KOPT-K1 (cell line): ENCODE results near the gene CXCL13.
"Not testable (repeated sequence)": the region's sequence is repeated elsewhere in the genome, so short reads cannot be mapped to it uniquely, and the experiment has no call there.

Experiments
- H3K27ac ChIP-seq: fragments of 200-600 bp; sonication (generic); 2 replicates; pipeline ENCODE4 v1.5.1; 2016; ENCODE audit warnings: antibody characterized with exemption, mild to moderate bottlenecking, low read depth, low read length; ENCODE audit not compliant: poor library complexity, severe bottlenecking
- H3K36me3 ChIP-seq: fragments of 200-600 bp; sonication (generic); 2 replicates; pipeline ENCODE4 v1.5.1; 2017; ENCODE audit warnings: antibody characterized with exemption, mild to moderate bottlenecking, low read length, moderate library complexity; ENCODE audit not compliant: insufficient read depth
- H3K9me3 ChIP-seq: fragments of 200-600 bp; sonication (generic); 2 replicates; pipeline ENCODE4 v1.5.1; 2017; ENCODE audit warnings: antibody characterized with exemption, low read length, mild to moderate bottlenecking; ENCODE audit not compliant: insufficient read depth, poor library complexity, severe bottlenecking

CXCL13 gene

DNA sequence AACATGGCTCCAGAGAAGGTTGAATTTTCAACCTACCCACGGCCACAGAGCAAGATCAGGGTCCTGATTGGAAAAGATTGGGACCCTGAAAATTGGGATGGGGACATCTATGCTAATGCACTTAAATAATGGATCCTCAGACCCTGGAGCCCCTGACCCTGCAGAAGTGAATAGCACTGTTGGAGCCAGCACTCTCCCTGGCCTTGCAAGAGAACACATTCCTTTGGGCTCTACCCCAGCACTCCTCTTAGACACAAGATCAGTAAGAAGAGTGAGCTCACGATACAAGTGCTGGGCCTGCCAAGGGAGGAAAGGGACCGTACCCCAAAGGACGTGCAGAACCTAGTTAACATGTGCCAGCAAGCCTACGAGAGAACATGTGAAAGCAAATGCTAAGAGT lies 19.9 kb downstream of the CXCL13 start:
- no peaks in the 10 kb centered on the region for H3K36me3 ChIP-seq
- H3K9me3 ChIP-seq = no peaks in the 10 kb centered on the region
- H3K27ac ChIP-seq = no peak overlapping the region

DNA sequence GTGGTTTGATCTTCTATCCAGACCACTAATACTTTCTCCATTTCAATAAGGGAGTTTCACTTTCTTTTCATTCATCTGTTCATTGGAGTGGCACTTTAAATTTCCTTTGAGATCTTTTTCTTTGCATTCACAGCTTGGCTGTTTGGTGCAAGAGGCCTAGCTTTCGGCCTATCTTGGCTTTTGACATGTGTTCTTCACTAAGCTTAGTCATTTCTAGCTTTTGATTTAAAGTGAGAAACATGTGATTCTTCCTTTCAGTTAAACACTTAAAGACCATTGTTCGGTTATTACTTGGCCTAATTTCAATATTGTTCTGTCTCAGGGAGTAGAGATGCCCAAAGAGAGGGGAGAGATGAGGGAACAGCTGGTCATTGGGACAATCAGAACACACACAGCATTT lies 24.3 kb downstream of the CXCL13 start:
- no peaks in the 10 kb centered on the region for H3K36me3 ChIP-seq
- H3K9me3 ChIP-seq = no peaks in the 10 kb centered on the region
- H3K27ac ChIP-seq = no peak overlapping the region

DNA sequence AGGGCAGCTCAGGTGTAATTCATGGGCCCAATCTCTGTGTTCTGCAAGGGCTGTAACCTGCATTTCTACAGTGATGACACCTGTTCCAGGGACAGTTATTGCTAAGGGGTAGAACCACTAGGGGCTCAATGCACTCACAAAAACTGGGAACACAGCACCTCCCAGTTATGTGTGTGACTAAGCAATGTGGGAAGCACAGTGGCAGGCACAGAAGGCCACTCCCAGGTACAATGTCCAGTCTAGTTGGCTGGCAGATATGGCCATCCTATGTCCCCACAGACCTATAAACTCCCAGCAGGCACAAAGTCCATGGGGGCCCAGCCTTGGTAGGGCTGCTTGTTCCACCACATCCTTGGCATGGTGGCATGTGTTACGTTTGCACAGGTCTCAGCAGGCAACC lies 25.7 kb downstream of the CXCL13 start:
- no peaks in the 10 kb centered on the region for H3K36me3 ChIP-seq
- H3K9me3 ChIP-seq = no peaks in the 10 kb centered on the region
- no peak overlapping the region for H3K27ac ChIP-seq

DNA sequence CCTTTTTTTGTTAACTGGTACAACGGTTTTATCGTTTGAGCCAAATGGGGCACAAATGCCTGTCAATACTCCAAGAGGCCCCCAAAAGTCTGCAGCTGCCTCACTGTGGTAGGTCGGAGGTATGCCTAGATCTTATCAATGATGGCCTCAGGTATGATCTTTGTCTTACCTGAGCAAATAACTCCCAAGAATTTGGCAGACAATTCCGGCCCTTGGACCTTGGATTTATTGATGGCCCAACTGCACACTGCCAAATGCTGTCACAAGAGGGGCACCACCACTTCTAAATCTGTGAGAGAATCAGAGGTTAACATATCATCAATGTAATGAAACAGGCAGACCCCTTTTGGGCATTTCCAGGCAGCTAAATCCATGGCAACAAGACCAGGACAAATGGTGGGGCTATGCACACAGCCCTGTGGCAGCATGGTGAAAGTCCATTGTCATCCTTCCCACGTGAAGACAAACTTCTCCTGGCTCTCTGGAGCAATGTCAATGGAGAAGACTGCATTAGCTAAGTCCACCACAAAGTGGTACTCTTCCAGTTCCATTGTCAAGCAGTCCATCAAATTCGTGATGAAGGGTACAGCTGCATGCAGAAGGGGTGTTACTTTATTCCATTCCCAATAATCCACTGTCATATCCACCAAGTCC lies 28.6 kb downstream of the CXCL13 start:
- Histone ChIP-seq H3K27ac (no peak overlapping the region), H3K9me3 (peaks cover 11% of the 10 kb centered on the region), H3K36me3 (no peaks in the 10 kb centered on the region)

DNA sequence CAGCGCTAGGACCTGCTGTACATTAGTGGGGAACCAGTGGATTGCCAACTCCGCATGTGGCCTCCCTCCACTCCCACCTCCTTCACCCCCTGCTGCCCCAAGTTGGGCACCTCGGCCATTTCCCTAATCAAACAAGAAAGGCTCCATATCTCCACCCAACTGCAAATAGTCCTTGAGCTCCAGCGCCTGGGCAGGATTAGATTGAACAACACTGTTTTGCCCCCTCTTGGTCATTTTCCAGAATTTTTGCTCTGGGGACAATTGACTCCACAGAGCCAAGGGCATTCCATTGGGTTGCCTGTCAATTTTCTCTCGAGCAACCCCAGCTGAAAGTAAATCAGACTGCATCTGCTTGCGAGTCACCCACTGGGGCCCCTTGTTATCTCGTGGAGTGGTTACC lies 29.6 kb downstream of the CXCL13 start:
- Histone ChIP-seq H3K9me3 (peaks cover 11% of the 10 kb centered on the region), H3K27ac (no peak overlapping the region), H3K36me3 (no peaks in the 10 kb centered on the region)

DNA sequence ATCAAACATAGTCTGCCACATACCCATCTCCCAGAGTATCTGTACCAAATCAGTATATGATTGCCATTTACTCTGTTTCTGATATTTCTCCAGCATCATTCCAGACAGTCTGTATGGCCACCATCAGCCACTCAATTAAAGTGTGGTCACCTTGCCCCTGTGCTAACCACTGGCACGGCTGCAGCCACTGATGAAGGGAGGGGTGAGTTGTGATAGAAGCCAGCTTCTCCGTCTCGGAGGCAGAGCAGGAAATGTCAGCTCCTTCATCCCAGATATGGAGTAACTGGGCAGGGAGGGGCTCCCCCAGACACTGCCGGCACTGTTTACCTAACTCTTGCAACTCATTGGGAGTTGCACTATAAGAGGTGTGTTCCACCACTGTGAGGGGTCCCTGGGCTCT lies 30.3 kb downstream of the CXCL13 start:
- no peak overlapping the region for H3K27ac ChIP-seq
- H3K9me3 ChIP-seq = peaks cover 11% of the 10 kb centered on the region
- no peaks in the 10 kb centered on the region for H3K36me3 ChIP-seq

DNA sequence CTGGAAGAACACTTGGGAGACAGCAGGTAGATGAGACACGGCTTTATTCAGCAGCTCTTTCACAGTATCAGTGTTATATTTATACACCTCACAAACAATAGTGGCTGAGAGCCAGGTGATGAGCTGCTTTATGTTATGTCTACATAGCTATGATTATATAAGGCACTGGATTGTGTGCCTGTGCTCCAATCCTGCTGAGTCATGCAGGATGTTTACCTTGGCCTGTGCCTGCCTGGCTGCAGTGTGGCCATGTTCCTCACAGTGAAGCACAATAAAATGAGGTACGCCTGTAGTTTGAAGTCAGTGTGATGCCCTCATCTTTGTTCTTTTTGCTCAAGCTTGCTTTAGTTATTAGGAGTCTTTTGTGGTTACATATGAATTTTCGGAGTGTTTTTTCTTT lies 31.3 kb downstream of the CXCL13 start:
- peaks cover 11% of the 10 kb centered on the region for H3K9me3 ChIP-seq
- no peak overlapping the region for H3K27ac ChIP-seq
- H3K36me3 ChIP-seq = no peaks in the 10 kb centered on the region

DNA sequence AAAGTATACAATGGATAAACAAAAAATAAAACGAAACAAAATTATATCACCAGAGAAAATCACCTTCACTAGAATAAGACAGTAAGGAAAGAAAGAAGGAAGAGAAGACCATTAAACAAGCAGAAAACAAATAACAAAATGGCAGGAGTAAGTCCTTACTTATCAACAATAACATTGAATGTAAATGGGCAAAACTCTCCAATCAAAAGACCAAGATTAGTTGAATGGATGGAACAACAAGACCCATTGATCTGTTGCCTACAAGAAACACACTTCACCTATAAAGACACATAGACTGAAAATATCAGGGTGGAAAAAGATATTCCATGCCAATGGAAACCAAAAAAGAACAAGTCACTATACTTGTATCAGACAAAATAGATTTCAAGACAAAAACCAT lies 38.4 kb downstream of the CXCL13 start:
- not testable (repeated sequence) for H3K27ac ChIP-seq, H3K36me3 ChIP-seq
- peaks cover 24% of the 10 kb centered on the region for H3K9me3 ChIP-seq

DNA sequence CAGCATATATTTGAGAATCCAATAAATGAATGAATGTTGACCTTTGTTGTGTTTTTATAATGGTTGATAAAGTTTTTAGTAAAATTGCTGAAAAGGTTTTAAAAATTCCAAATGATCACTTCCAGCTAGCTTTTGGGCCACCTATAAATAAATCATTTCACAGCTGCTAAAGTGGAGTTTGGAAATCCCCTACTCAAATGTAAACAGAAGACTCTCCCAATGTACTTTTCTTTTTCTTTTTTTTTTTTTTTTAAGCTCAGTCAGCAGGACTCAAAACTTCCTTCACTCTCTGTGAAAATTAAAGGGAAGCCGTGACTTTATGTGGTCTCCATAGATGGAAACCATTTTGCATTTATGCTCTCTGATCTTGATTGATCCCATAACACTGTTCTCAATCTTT lies 45.2 kb downstream of the CXCL13 start:
- Histone ChIP-seq H3K36me3 (no peaks in the 10 kb centered on the region), H3K27ac (no peak overlapping the region), H3K9me3 (peaks cover 13% of the 10 kb centered on the region)

DNA sequence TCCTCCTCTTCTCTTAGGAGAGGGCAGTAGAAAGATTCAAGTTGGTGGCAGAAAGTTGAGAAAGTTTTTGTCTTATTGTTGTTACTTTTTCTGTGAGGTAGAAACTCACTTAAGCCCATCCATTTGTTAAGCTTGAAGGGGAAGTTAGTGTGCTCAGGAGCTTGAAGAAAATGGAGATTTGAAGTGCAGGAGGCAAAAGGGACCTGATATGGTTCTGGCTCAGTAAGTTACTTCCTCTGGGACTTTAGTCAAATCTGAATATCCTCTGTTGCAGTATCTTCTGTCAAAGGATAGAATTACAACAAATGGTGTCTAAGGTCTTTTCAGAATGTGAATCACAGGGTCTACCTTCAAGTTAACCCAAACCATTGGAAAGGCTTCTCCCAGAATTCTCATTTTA lies 46.2 kb downstream of the CXCL13 start:
- Histone ChIP-seq H3K27ac (no peak overlapping the region), H3K9me3 (peaks cover 7% of the 10 kb centered on the region), H3K36me3 (no peaks in the 10 kb centered on the region)

DNA sequence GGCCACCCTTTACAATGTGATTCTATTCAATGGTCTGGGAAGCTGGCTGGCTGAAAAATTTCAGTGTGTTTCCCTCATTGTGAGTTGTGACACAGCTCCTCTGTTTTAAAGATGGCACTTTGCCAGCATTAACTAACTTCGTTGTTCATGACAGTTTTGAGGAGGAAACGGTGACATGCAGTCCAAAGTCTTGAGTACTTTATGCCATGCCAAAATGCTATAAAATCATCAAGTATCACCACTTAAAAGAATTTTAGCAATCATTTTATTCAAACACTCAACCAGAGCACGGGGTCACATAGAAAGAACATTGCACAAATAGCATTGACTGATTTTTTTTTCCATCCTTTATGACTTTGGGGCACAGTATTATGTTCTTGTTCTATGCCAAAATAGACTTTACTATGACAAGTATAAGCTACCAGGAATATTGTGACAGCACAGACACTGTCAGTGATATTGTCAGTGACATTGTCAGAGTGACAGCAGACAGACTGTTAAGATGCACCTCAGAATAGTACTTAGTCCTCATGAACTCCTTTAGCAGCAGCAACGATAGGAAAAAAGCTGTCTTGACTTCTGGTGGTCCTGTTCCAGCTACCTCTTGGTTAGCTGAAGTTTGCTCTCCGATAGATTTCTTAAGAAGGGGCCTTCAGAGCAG lies 46.7 kb downstream of the CXCL13 start:
- Histone ChIP-seq H3K36me3 (no peaks in the 10 kb centered on the region), H3K9me3 (peaks cover 2% of the 10 kb centered on the region), H3K27ac (no peak overlapping the region)

DNA sequence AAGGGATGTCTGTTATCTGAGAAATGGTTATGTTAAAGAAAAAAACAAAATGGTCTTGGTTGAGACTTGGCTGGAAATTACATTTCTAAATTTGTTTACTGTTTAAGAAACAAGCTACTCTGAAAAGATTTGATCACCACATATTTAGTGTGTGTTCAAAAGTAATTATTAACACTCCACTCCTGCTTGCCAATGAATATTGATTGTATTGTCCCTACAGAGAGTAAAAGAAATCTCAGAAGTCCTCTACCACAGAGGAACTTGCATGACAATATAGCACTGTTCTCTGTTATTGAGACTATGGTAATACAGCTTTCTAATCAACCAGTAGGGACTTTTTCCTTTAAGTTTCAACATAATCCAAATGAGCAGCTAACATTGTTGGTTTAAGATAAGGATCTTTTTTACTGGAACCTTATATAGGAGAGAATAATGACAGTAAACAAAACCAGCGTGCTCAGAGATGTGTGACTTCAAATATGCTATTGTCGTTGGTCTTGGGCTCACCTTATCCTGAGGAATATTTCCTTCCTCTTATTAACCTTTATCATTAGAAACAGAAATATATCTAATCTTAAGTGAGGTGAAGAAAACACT lies 47.6 kb downstream of the CXCL13 start:
- Histone ChIP-seq H3K36me3 (no peaks in the 10 kb centered on the region), H3K27ac (no peak overlapping the region), H3K9me3 (no peaks in the 10 kb centered on the region)

DNA sequence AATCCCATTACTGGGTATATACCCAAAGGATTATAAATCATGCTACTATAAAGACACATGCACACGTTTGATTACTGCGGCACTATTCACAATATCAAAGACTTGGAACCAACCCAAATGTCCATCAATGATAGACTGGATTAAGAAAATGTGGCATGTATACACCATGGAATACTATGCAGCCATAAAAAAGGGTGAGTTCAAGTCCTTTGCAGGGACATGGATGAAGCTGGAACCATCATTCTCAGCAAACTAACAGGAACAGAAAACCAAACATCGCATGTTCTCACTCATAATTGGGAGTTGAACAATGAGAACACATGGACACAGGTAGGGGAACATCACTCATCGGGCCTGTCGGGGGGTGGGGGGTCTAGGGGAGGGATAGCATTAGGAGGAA lies 54.7 kb downstream of the CXCL13 start:
- H3K27ac ChIP-seq, H3K36me3 ChIP-seq, H3K9me3 ChIP-seq: not testable (repeated sequence)
